HepG2 (cell line): Measurements from ENCODE around the gene NOXA1. TPM values are rescaled to one million over a fixed set of nuclear protein-coding genes. Genes with fewer than 3 reads are reported as not detected.

ENCODE experiments used
- ATAC-seq: fragments of 200-7000 bp; cut with Tn5 transposase; 3 replicates; pipeline ENCODE4 v1.9.1; 2020; ENCODE audit warnings: mild to moderate bottlenecking, moderate library complexity
- BruUV-seq: library from RNA; stranded (reverse); fragments of 400-500 nt; replicated peaks from 2 replicates; lab custom pipeline; 2021; lab: Mats Ljungman, UMichigan
- CTCF ChIA-PET: fragments of 300-600 bp; formaldehyde crosslinking; extraction: SDS; loops from one replicate; lab custom pipeline; 2021; ENCODE audit warnings: low total read pairs, inconsistent platforms, low intra/inter-chr PET ratio; lab: Yijun Ruan, JAX
- POLR2A ChIA-PET: fragments of 350-600 bp; sonication (Branson Sonifier 250); formaldehyde crosslinking; loops from one replicate; lab custom pipeline; 2020; ENCODE audit warnings: antibody characterized with exemption, inconsistent platforms; lab: Yijun Ruan, JAX
- DNase-seq: peaks from one replicate; pipeline ENCODE4 v3.0.0-alpha.2; 2015; ENCODE audit warnings: low spot score
- FAIRE-seq: peaks from 3 replicates; lab custom pipeline; 2011; peaks lifted over from hg19 to GRCh38; lab: Jason Lieb, UNC
- H2AFZ ChIP-seq: one replicate; pipeline ENCODE4 v1.6.1; 2011; ENCODE audit warnings: low read length, inconsistent platforms
- H3K27ac ChIP-seq: fragments of 300-600 bp; 3 replicates; pipeline ENCODE4 v1.8.0; 2011; ENCODE audit warnings: mixed run types, mild to moderate bottlenecking, mixed read lengths, low read length, inconsistent platforms; ENCODE audit not compliant: insufficient read depth; ENCODE audit errors: extremely low read length
- H3K27me3 ChIP-seq, 2 experiments: fragments of 200-600 bp in 1 of 2; 2 replicates in 1 of 2; 3 replicates in 1 of 2; pipeline versions ENCODE4 v1.6.0 to v1.8.0; 2011; ENCODE audit warnings: low read length in 2 of 2, mild to moderate bottlenecking in 2 of 2, moderate library complexity in 2 of 2, inconsistent platforms in 1 of 2; ENCODE audit not compliant: insufficient read depth in 2 of 2, control insufficient read depth in 1 of 2
- H3K36me3 ChIP-seq, 2 experiments: fragments of 200-600 bp in 1 of 2; replicated peaks in 1 of 2; 2 replicates in 1 of 2; 3 replicates in 1 of 2; pipeline versions ENCODE4 v1.5.1 to v1.8.0; 2011; ENCODE audit warnings: low read length in 2 of 2, inconsistent platforms in 1 of 2; ENCODE audit not compliant: insufficient read depth in 2 of 2, control insufficient read depth in 1 of 2
- H3K4me1 ChIP-seq: 2 replicates; pipeline ENCODE4 v1.5.1; 2012; ENCODE audit warnings: low read length, inconsistent platforms; ENCODE audit not compliant: insufficient read depth
- H3K4me2 ChIP-seq: 2 replicates; pipeline ENCODE4 v1.6.0; 2011; ENCODE audit warnings: low read depth, low read length, inconsistent platforms
- H3K4me3 ChIP-seq, 3 experiments: fragments of 200-600 bp in 1 of 3; sonication (generic), shearing (Covaris generic) in 1 of 3; replicated peaks in 1 of 3; 2 replicates each; pipeline ENCODE4 v1.5.1; 2011 to 2016; ENCODE audit warnings: low read length in 3 of 3, inconsistent platforms in 2 of 3, low read depth in 2 of 3, mild to moderate bottlenecking in 2 of 3, control low read depth in 1 of 3, mixed read lengths in 1 of 3; ENCODE audit not compliant: insufficient read depth in 1 of 3
- H3K79me2 ChIP-seq: one replicate; pipeline ENCODE4 v1.6.1; 2011; ENCODE audit warnings: low read length, inconsistent platforms; ENCODE audit not compliant: insufficient read depth
- H3K9ac ChIP-seq: 2 replicates; pipeline ENCODE4 v1.6.0; 2011; ENCODE audit warnings: mild to moderate bottlenecking, low read depth, low read length, inconsistent platforms; ENCODE audit not compliant: insufficient read depth
- H3K9me3 ChIP-seq: 2 replicates; pipeline ENCODE4 v1.5.1; 2012; ENCODE audit warnings: mild to moderate bottlenecking, low read length
- H4K20me1 ChIP-seq: 2 replicates; pipeline ENCODE4 v1.6.0; 2011; ENCODE audit warnings: inconsistent platforms, mild to moderate bottlenecking, low read length, moderate library complexity; ENCODE audit not compliant: insufficient read depth
- ZBTB1 ChIP-seq: sonication (generic); formaldehyde crosslinking; IDR thresholded peaks from 2 replicates; pipeline ENCODE4 v1.4.0; 2020; ENCODE audit warnings: missing genetic modification reagents, borderline replicate concordance
- ZNF350 ChIP-seq: sonication (generic); formaldehyde crosslinking; IDR thresholded peaks from 2 replicates; pipeline ENCODE4 v1.4.0; 2020; ENCODE audit warnings: mild to moderate bottlenecking, low read depth, missing genetic modification reagents, borderline replicate concordance
- ZNF441 ChIP-seq: sonication (generic); formaldehyde crosslinking; IDR thresholded peaks from 2 replicates; pipeline ENCODE4 v1.7.0; 2021; ENCODE audit warnings: missing genetic modification reagents, borderline replicate concordance
- ZNF891 ChIP-seq: sonication (generic); formaldehyde crosslinking; IDR thresholded peaks from 2 replicates; pipeline ENCODE4 v1.5.0; 2020; ENCODE audit warnings: mild to moderate bottlenecking, missing genetic modification reagents
- WGBS: methylation state at CpG from one replicate; pipeline ENCODE4 v1.1.6; 2017; ENCODE audit warnings: low lambda C conversion rate; 5-methylcytosine and 5-hydroxymethylcytosine counted together
- in situ Hi-C: cut with HindIII; loops from 2 replicates; pipeline ENCODE4 v1.10.0; 2017; ENCODE audit warnings: low pct_unique_long_range_greater_than_20kb; ENCODE audit not compliant: extremely low pct_ligation_motif_present
- intact Hi-C: fragments of 100-400 bp; cut with micrococcal nuclease; formaldehyde crosslinking; loops from one replicate; pipeline ENCODE4 v1.10.0; 2022; ENCODE audit not compliant: unreplicated experiment
- polyA plus RNA-seq, 8 experiments: library from polyadenylated mRNA; depleted of rRNA in 3 of 8; stranded (reverse) in 7 of 8; unstranded in 1 of 8; fragments of >200 nt; fragmentation: Illumina TruSeq in 4 of 8; extraction: Trizol in 4 of 8; gene quantifications; 2 replicates each; pipeline versions ENCODE4 v1.2.1 to v1.2.3, GENCODE V29; 2011 to 2016; ENCODE audit warnings: low read depth in 4 of 8, missing spikeins in 1 of 8, mixed read lengths in 1 of 8; ENCODE audit not compliant: insufficient read depth in 1 of 8
- total RNA-seq, 5 experiments: library from RNA; depleted of rRNA; stranded (reverse); fragments of >200 nt; fragmentation: Illumina TruSeq; extraction: Trizol; gene quantifications; 2 replicates each; pipeline ENCODE4 v1.2.3, GENCODE V29; 2016; ENCODE audit warnings: low read depth in 1 of 5
- TF ChIP-seq, protein P1 (sequence below): sonication (generic); formaldehyde crosslinking; IDR thresholded peaks from 2 replicates; pipeline ENCODE4 v1.5.0; 2020; ENCODE audit warnings: mild to moderate bottlenecking, missing genetic modification reagents

The NOXA1 gene
- total and polyA plus RNA-seq, 2 of the 13 experiments (the other 11 are each of a cell fraction or from before 2014, with no cell fraction given) = 0.78 to 1.2 TPM

DNA sequence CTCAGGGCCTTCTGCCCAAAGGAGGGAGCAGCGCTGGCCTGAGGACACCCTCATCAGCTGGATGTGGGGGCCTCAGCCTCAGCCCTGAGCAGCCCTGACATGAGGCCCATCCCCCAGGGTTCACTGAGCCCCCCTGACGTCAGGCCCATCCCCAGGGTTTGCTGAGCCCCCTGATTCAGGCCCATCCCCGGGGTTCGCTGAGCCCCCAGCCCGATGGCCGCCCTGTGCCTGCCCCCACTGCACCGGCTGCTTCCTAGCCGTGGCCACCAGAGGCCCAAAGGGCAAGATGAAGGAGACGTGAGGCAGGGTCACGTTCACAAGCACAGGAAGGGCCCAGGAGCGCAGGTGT lies 55.4 kb downstream of the NOXA1 start:
- ChIA-PET POLR2A (no interaction called here), CTCF (no interaction called here)
- no peak overlapping the region; the same call in 1 of the 2 replicates for H3K4me2 ChIP-seq
- H3K4me1 ChIP-seq = peaks cover 41% of the 10 kb centered on the region
- H3K36me3 ChIP-seq = no peaks in the 10 kb centered on the region
- H3K4me3 ChIP-seq = peak overlapping the region in 1 of 3 experiments; percentile 9; a peak in 1 of 6 replicates
- no peak overlapping the region for H3K27ac ChIP-seq
- no peaks in the 10 kb centered on the region for H3K79me2 ChIP-seq
- BruUV-seq = no TSS peak
- FAIRE-seq = no peak
- no peak overlapping the region for H2AFZ ChIP-seq
- H3K9ac ChIP-seq = no peak overlapping the region
- in situ Hi-C loops = no loop called here
- 0 out of 2 replicates have a peak, but pooled peaks have one; percentile 43 for TF ChIP-seq ZNF441 (CRISPR knock-in tag)
- TF ChIP-seq ZNF891 (CRISPR knock-in tag) = 0 out of 2 replicates have a peak, but pooled peaks have one; percentile 43
- no peak for TF ChIP-seq ZNF350 (CRISPR knock-in tag)
- TF ChIP-seq ZBTB1 (CRISPR knock-in tag) = no peak
- TF ChIP-seq, protein P1, sequence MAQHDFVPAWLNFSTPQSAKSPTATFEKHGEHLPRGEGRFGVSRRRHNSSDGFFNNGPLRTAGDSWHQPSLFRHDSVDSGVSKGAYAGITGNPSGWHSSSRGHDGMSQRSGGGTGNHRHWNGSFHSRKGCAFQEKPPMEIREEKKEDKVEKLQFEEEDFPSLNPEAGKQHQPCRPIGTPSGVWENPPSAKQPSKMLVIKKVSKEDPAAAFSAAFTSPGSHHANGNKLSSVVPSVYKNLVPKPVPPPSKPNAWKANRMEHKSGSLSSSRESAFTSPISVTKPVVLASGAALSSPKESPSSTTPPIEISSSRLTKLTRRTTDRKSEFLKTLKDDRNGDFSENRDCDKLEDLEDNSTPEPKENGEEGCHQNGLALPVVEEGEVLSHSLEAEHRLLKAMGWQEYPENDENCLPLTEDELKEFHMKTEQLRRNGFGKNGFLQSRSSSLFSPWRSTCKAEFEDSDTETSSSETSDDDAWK (CRISPR knock-in tag) = no peak
- TF ChIP-seq, all 625 proteins: peak for 2
- DNase-seq = no peak
- intact Hi-C loops = no loop called here
- Histone ChIP-seq H3K27me3 (peaks cover 5 to 23% of the 10 kb centered on the region in 2 experiments; a peak in 2 of 5 replicates), H3K9me3 (peaks cover 14% of the 10 kb centered on the region), H4K20me1 (no peaks in the 10 kb centered on the region)
- WGBS = 42% methylated on average over 4 of the region's 11 CpGs
- ATAC-seq = peak; percentile 7; the same call in 2 of the 3 replicates
